GM18867 (cell line): ENCODE measurements around the gene MOB4.
"Not testable (repeated sequence)": the region's sequence is repeated elsewhere in the genome, so short reads cannot be mapped to it uniquely, and the experiment has no call there.

Source experiments
- ATAC-seq: cut with Tn5 transposase; IDR thresholded peaks from one replicate; pipeline ENCODE4 v1.9.1; 2021; ENCODE audit warnings: mild to moderate bottlenecking, moderate library complexity; ENCODE audit not compliant: unreplicated experiment

The MOB4 gene

DNA sequence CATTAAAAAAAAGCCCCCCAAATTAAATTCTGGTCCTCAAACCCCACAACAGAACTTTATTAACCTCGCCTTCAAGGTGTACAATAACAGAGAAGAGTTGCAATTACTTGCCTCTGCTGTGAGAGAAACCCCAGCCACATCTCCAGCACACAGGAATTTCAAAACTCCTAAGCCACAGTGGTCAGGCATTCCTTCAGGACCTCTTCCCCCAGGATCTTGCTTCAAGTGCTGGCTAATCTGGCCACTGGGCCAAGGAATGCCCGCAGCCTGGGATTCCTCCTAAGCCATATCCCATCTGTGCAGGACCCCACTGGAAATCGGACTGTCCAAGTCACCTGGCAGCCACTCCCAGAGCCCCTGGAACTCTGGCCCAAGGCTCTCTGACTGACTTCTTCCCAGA, 64.3 kb downstream of the MOB4 start:
- not testable (repeated sequence) for ATAC-seq

GRCh38 chr2:197587255-197587654, 71.4 kb downstream of the MOB4 start:
- ATAC-seq, result not testable (repeated sequence)

DNA sequence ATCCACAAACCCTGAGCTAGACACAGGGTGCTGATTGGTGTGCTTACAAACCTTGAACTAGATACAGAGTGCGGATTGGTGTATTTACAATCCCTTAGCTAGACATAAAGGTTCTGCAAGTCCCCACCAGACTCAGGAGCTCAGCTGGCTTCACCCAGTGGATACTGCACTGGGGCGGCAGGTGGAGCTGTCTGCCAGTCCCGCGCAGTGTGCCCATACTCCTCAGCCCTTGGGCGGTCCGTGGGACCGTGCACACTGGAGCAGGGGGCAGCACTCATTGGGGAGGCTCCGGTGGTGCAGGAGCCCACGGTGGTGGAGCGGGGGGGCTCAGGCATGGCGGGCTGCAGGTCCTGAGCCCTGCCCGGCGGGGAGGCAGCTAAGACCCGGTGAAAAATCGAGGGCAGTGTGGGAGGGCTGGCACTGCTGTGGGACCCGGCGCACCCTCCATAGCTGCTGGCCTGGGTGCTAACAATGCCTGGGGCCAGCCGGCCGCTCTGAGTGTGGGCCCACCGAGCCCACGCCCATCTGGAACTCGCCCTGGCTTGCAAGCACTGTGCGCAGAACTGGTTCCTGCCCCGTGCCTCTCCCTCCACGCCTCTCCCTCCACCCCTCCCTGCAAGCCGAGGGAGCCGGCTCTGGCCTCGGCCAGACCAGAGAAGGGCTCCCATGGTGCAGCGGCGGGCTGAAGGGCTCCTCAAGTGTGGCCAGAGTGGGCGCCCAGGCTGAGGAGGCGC, 75.6 kb downstream of the MOB4 start:
- no peak for ATAC-seq

DNA sequence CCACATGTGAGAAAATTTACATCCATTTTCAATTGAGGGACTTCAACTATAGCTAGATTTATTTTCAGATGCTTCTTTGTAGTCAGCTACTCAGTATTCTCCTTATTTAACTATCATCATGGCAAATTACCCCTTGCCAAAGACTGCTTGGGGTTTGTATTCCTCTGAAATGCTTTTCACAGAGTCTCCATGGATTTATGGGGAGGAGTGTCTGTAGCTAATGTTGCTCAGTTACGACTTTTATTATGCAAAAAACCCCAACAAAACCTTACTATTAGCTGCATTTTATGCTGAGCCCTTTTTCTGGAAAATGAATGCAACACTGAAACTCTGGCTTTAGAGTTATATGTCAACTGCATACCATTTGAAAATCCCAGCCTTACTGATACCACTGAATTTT, 80.9 kb downstream of the MOB4 start:
- ATAC-seq, result no peak

GRCh38 chr2:197597166-197597565, 81.3 kb downstream of the MOB4 start:
- ATAC-seq, result no peak

- ATAC-seq, result no peak
Observed at GRCh38 chr2:197598450-197598849, 82.6 kb downstream of the MOB4 start.

DNA sequence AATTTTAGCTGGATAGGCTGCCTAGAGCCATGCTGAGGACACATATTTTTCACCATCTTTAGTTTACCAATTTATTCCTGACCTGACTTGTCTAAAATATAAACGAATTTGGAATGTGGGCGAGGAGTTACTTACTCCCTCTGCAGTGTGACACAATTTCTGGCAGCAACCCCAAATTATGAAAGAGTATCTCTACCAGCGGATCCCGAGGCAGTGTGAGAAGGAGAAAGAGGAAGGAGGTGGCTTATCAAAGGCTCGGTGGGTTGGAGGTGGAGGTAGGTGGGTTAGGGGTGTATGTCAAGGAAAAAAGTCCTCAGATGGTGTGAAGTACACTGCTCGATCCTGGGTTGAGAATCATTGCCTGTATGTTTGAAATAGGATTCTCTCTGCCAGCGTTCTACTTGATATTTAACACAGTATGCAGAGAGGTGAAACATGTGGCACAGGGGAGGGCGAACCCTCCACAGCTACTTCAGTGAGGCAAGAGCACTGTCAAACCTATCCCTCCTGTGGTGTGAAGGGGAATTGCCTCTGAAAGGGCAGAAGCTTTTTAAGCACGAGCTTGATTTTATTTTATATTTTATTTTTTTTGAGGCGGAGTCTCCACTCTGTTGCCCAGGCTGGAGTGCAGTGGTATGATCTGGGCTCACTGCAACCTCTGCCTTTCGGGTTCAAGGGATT, 83.6 kb downstream of the MOB4 start:
- ATAC-seq, result peak; percentile 66

DNA sequence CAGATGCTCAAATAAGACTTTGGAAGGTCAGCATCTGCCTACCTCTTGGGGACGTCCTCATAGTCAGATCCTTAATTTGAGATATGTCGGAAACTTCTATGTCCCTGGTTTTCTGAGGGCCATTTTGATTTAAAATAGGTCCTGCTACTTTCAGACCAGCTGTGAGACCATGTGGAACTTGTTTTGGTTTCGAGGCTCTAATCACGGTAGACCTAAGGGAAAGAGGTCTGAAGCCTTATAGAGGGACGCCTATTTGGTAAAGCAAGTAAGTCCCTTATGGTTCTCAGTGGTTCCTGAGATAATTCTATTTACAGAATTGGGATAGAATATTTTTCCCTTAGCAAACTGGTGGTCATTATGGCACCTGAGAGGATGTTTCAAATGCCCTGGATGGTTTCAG, 84.4 kb downstream of the MOB4 start:
- peak; percentile 44 for ATAC-seq

GRCh38 chr2:197601726-197602125, 85.9 kb downstream of the MOB4 start:
- ATAC-seq, result no peak
